OCI-LY3 (cell line): ENCODE results near the gene EYS.

ENCODE experiments used
- H2AFZ ChIP-seq: fragments of 200-600, 300-600 bp; shearing (Covaris generic); 2 replicates; pipeline ENCODE4 v1.6.0; 2014; ENCODE audit warnings: antibody characterized with exemption, low read depth, low read length
- H3K27ac ChIP-seq: fragments of 200-600, 300-600 bp; sonication (generic); 2 replicates; pipeline ENCODE4 v1.5.1; 2014; ENCODE audit warnings: mild to moderate bottlenecking, low read length, moderate library complexity, mixed read lengths
- H3K27me3 ChIP-seq: fragments of 200-600, 300-600 bp; sonication (generic); 2 replicates; pipeline ENCODE4 v1.6.1; 2014; ENCODE audit warnings: low read depth, low read length, mixed read lengths
- H3K36me3 ChIP-seq: fragments of 200-600, 300-600 bp; sonication (generic); replicated peaks from 2 replicates; pipeline ENCODE3; 2014; ENCODE audit warnings: low read depth, low read length, mixed read lengths
- H3K4me1 ChIP-seq: fragments of 300-600, 200-600 bp; sonication (generic); 2 replicates; pipeline ENCODE4 v1.6.1; 2014; ENCODE audit warnings: low read length, mixed read lengths
- H3K4me2 ChIP-seq: fragments of 200-600, 300-600 bp; sonication (generic); 2 replicates; pipeline ENCODE4 v1.6.1; 2014; ENCODE audit warnings: low read length, mixed read lengths
- H3K4me3 ChIP-seq: fragments of 300-600, 200-600 bp; sonication (generic); 2 replicates; pipeline ENCODE4 v1.5.1; 2014; ENCODE audit warnings: antibody characterized with exemption, mild to moderate bottlenecking, low read length, moderate library complexity
- H3K79me2 ChIP-seq: fragments of 300-600, 200-600 bp; shearing (Covaris generic); 2 replicates; pipeline ENCODE4 v1.6.1; 2014; ENCODE audit warnings: mild to moderate bottlenecking, low read length, mixed read lengths
- H3K9ac ChIP-seq: fragments of 300-600, 200-600 bp; shearing (Covaris generic); 2 replicates; pipeline ENCODE4 v1.6.0; 2014; ENCODE audit warnings: mild to moderate bottlenecking, low read length, moderate library complexity
- H3K9me3 ChIP-seq: fragments of 200-600, 300-600 bp; shearing (Covaris generic); 2 replicates; pipeline ENCODE4 v1.6.1; 2014; ENCODE audit warnings: low read length, mixed read lengths; ENCODE audit not compliant: insufficient read depth
- H4K20me1 ChIP-seq: fragments of 200-600, 300-600 bp; sonication (generic); 2 replicates; pipeline ENCODE4 v1.6.1; 2016; ENCODE audit warnings: low read length, mixed read lengths; ENCODE audit not compliant: insufficient read depth
- CTCF ChIP-seq: fragments of 200-600, 300-600 bp; sonication (generic); IDR thresholded peaks from 2 replicates; pipeline ENCODE4 v1.5.1; 2014; ENCODE audit warnings: antibody characterized with exemption, low read length, low read depth
- EZH2phosphoT487 ChIP-seq: fragments of 200-600 bp; shearing (Covaris generic); IDR thresholded peaks from 2 replicates; pipeline ENCODE4 v1.6.1; 2018; ENCODE audit warnings: antibody characterized with exemption, mixed run types, low read depth

EYS gene

DNA sequence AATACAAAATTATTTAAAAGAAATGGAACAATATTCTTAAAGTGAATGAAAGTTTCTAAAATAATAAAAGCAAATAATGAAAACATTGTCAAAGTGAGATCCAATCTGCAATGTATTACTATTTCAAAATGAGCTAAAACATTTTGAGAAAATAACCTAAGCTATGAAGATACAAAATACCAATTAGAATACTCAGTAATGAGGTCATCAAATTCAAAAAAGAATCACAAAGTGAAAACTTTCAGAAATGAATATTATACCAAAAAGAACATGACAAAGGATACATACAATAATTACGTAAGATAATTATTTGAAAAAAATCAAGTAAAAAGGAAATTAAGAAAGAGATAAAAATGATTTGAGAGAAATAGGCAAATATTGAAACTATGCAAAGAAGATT is 634.5 kb downstream of the EYS start:
- H3K4me3 ChIP-seq, result no peak overlapping the region
- no peaks in the 10 kb centered on the region for H4K20me1 ChIP-seq
- H2AFZ ChIP-seq, result no peak overlapping the region
- no peak overlapping the region for H3K27ac ChIP-seq
- H3K79me2 ChIP-seq, result no peaks in the 10 kb centered on the region
- no peaks in the 10 kb centered on the region for H3K27me3 ChIP-seq
- H3K9ac ChIP-seq, result no peak overlapping the region
- no peak overlapping the region for H3K4me2 ChIP-seq
- TF ChIP-seq EZH2phosphoT487, result no peak
- H3K36me3 ChIP-seq, result no peaks in the 10 kb centered on the region
- peaks cover 16% of the 10 kb centered on the region for H3K4me1 ChIP-seq
- H3K9me3 ChIP-seq, result no peaks in the 10 kb centered on the region

GRCh38 chr6:65071480-65071879 is 635.5 kb downstream of the EYS start:
- H2AFZ ChIP-seq, result no peak overlapping the region
- H4K20me1 ChIP-seq, result no peaks in the 10 kb centered on the region
- no peak overlapping the region for H3K4me3 ChIP-seq
- H3K27ac ChIP-seq, result no peak overlapping the region
- TF ChIP-seq EZH2phosphoT487 (no peak), CTCF (no peak)
- peaks cover 16% of the 10 kb centered on the region for H3K4me1 ChIP-seq
- H3K36me3 ChIP-seq, result no peaks in the 10 kb centered on the region
- H3K79me2 ChIP-seq, result no peaks in the 10 kb centered on the region
- H3K4me2 ChIP-seq, result no peak overlapping the region
- H3K9ac ChIP-seq, result no peak overlapping the region
- H3K9me3 ChIP-seq, result no peaks in the 10 kb centered on the region
- no peaks in the 10 kb centered on the region for H3K27me3 ChIP-seq

- Histone ChIP-seq H2AFZ (no peak overlapping the region), H3K79me2 (no peaks in the 10 kb centered on the region), H3K27ac (no peak overlapping the region), H3K4me3 (no peak overlapping the region), H3K4me2 (no peak overlapping the region), H3K9ac (no peak overlapping the region), H3K9me3 (no peaks in the 10 kb centered on the region), H3K27me3 (no peaks in the 10 kb centered on the region), H3K36me3 (no peaks in the 10 kb centered on the region), H3K4me1 (peaks cover 12% of the 10 kb centered on the region), H4K20me1 (no peaks in the 10 kb centered on the region)
- TF ChIP-seq EZH2phosphoT487 (no peak), CTCF (no peak)
These were observed 642.2 kb downstream of the EYS start for GRCh38 chr6:65064844-65065243.

DNA sequence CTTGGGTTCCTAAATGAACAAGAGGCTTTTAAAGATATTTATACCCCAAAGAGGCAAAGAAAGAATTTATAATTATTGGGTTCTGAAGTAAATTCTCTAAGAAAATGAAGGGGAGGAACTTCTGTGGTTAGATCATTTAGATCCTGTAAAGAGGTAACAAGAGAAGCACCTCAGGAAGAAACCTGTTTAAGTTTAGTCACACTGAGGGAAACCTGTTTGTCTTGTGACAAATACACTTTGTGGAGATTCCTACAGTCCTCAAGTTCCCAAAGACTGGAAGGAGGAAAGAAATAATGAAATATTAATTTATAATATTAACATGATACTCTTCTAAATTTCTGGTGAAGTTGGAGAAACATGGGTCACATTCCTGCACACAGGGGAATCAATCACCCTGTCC is 647.5 kb downstream of the EYS start:
- Histone ChIP-seq H3K9me3 (no peaks in the 10 kb centered on the region), H4K20me1 (no peaks in the 10 kb centered on the region), H3K79me2 (no peaks in the 10 kb centered on the region), H3K9ac (no peak overlapping the region), H3K36me3 (no peaks in the 10 kb centered on the region), H3K4me2 (no peak overlapping the region), H3K4me3 (no peak overlapping the region), H3K4me1 (no peaks in the 10 kb centered on the region), H3K27ac (no peak overlapping the region), H2AFZ (no peak overlapping the region), H3K27me3 (no peaks in the 10 kb centered on the region)
- TF ChIP-seq CTCF, result no peak
- TF ChIP-seq EZH2phosphoT487, result no peak

DNA sequence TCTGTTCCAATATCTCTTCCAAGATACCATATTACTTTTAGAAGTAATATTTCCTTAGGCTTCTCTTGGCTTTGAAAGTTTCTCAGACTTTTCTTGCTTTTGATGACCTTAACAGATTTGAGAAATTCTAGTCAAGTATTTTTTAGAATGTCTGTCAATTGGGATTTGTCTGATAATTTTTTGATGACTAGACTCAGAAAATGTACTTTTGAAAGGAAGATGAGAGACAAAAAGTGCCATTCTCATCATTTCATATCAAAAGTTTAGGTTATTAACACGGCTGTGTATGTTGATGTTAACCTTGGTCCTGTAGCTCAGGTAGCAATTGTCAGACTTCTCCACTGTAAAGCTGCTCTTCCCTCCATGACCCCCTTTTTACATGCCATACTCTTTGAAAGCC is 651.5 kb downstream of the EYS start:
- H4K20me1 ChIP-seq, result no peaks in the 10 kb centered on the region
- no peak overlapping the region for H3K4me3 ChIP-seq
- H3K36me3 ChIP-seq, result no peaks in the 10 kb centered on the region
- H3K4me1 ChIP-seq, result no peaks in the 10 kb centered on the region
- H3K4me2 ChIP-seq, result no peak overlapping the region
- no peak overlapping the region for H2AFZ ChIP-seq
- H3K79me2 ChIP-seq, result no peaks in the 10 kb centered on the region
- no peak overlapping the region for H3K27ac ChIP-seq
- H3K27me3 ChIP-seq, result no peaks in the 10 kb centered on the region
- H3K9ac ChIP-seq, result no peak overlapping the region
- H3K9me3 ChIP-seq, result no peaks in the 10 kb centered on the region
- TF ChIP-seq CTCF (no peak), EZH2phosphoT487 (no peak)
